MG63 (cell line): ENCODE results near the gene ADAMTS9. TPM values are rescaled to one million over a fixed set of nuclear protein-coding genes. Genes with fewer than 3 reads are reported as not detected.

Experiments used
- DNase-seq: peaks from one replicate; pipeline ENCODE4 v3.0.0-alpha.2; 2020
- H3K27me3 ChIP-seq: fragments of 250-450 bp; sonication (Bioruptor Pico); 2 replicates; pipeline ENCODE4 v1.5.1; 2020; ENCODE audit warnings: mild to moderate bottlenecking, moderate library complexity
- H3K36me3 ChIP-seq: fragments of 250-450 bp; sonication (Bioruptor Pico); 2 replicates; pipeline ENCODE4 v1.5.1; 2020; ENCODE audit warnings: mild to moderate bottlenecking, moderate library complexity
- H3K4me3 ChIP-seq: fragments of 250-450 bp; sonication (Bioruptor Pico); 2 replicates; pipeline ENCODE4 v1.5.1; 2020; ENCODE audit warnings: mild to moderate bottlenecking, moderate library complexity
- H3K9me3 ChIP-seq: fragments of 250-450 bp; sonication (Bioruptor Pico); 2 replicates; pipeline ENCODE4 v1.5.1; 2020; ENCODE audit warnings: mild to moderate bottlenecking, moderate library complexity
- total RNA-seq: library from RNA; depleted of rRNA; stranded (reverse); fragments of >200 nt; shearing (Covaris generic); gene quantifications from 2 replicates; pipeline ENCODE4 v1.2.3, GENCODE V29; 2014; ENCODE audit warnings: low replicate concordance

ADAMTS9 gene
- total RNA-seq, 1 experiment from 2014 or later, result not detected

DNA sequence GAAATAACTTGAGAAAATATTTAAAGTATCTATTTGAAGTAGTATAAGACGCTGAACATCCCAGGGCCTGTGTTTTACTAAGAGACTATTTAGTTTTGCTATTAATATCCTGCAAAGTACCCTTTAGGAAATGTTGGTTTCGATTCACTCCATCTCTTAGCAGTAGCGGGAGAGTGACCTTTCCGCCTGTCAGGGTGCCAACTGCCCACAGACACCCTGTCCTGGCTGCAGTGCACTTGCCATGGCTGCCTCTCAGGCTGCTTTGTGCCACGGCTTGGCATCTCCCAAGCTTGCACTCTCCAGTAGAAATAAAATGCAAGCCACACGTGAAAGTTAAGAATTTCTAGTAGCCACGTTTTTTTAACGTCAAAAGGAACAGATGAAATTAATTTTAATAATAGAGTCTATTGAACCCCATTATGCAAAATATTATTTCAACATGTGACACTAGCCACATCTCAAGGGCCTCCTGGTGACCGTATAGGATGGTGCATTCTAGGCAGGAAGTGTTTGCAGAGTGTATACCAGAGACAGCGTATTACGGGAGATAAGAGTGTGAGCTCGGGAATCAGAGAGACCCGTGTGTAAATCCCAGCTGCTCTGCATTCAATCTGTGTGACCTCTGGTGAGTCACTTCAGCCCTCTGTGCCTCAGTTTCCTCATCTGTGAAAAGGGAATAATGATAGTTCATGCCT, 19.8 kb downstream of the ADAMTS9 start:
- Histone ChIP-seq H3K4me3 (no peak overlapping the region), H3K36me3 (no peaks in the 10 kb centered on the region), H3K9me3 (no peaks in the 10 kb centered on the region), H3K27me3 (no peaks in the 10 kb centered on the region)
- no peak for DNase-seq

DNA sequence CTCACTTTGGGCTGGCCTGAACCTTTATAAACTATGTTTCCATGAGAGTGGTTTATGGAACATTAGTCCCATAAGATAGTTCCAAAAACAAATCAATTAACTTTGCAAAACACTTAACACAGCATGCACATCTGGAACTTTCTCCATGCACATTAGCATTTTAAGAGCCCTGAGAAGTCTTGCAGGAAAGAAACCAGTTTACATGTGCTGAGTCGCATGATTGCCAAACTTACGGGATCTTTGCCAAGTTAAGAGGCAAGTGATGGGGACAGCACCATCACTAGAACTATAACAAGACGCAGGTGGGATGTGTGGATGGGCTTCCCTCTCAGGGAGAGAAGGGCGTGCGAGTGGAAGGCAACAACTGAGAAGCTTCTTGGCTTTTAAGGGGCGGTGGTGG, 20.7 kb downstream of the ADAMTS9 start:
- Histone ChIP-seq H3K27me3 (no peaks in the 10 kb centered on the region), H3K9me3 (no peaks in the 10 kb centered on the region), H3K36me3 (no peaks in the 10 kb centered on the region), H3K4me3 (no peak overlapping the region)
- DNase-seq, result no peak

DNA sequence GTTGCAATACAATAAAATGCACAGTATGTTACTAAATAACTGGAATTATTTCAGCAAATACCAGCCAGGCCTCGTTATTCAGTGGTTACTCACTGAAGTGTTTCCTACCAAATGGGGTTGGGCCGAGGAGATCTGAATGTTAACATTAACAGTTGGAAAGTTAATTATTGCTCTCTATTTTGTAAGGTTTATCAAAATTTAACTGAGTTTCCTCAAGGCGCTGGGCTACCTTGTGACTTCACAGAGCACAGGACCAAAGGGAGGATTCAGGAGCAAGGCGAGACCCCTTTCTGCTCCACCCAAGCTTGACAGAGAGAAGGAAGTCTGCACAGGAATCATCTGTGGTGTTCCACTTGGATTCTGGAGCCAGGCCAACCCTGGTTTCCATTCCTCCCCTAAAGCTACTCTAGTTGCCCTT, 21.6 kb downstream of the ADAMTS9 start:
- H3K4me3 ChIP-seq, result no peak overlapping the region
- no peaks in the 10 kb centered on the region for H3K36me3 ChIP-seq
- no peaks in the 10 kb centered on the region for H3K9me3 ChIP-seq
- no peaks in the 10 kb centered on the region for H3K27me3 ChIP-seq
- peak; percentile 15 for DNase-seq

DNA sequence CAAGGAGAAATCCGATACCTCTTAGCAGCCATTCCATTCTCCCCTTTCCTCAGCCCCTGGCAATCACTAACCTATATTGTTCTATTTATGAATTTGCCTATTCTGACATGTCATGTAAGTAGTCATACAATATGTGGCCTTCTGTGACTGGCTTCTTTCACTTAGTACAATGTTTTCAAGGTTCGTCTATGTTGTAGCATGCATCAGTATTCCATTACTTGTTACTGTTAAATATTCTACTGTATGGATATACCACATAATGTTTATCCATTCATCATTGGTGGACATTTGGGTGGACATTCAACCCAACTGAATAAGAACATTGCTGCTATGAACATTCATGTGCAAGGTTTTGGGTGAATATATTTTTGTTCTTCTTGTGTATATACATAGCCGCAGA, 23.4 kb downstream of the ADAMTS9 start:
- Histone ChIP-seq H3K36me3 (no peaks in the 10 kb centered on the region), H3K27me3 (no peaks in the 10 kb centered on the region)

DNA sequence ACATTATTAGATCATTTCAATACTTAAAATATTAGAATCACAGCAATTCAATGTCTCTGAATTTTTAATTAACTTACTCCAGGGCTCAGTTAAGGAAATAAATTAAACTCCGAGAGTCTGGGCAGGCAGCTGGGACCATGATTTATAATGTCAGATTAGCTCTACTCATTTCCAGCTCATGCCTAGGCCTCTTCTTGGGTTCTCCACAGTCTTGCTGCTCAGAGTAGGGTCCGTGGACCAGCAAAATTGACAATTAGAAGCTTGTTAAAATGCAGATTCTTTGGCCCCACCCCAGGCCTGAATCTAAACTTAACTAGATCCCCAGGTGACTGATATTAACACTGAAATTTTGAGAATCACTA, 28.2 kb downstream of the ADAMTS9 start:
- no peak overlapping the region for H3K4me3 ChIP-seq
- DNase-seq, result no peak
- no peaks in the 10 kb centered on the region for H3K27me3 ChIP-seq
- no peaks in the 10 kb centered on the region for H3K9me3 ChIP-seq
- H3K36me3 ChIP-seq, result no peaks in the 10 kb centered on the region

More for the DNA sequence above, 23.4 kb downstream of the ADAMTS9 start:
- H3K4me3 ChIP-seq, result no peak overlapping the region
- no peak for DNase-seq
- H3K9me3 ChIP-seq, result no peaks in the 10 kb centered on the region

DNA sequence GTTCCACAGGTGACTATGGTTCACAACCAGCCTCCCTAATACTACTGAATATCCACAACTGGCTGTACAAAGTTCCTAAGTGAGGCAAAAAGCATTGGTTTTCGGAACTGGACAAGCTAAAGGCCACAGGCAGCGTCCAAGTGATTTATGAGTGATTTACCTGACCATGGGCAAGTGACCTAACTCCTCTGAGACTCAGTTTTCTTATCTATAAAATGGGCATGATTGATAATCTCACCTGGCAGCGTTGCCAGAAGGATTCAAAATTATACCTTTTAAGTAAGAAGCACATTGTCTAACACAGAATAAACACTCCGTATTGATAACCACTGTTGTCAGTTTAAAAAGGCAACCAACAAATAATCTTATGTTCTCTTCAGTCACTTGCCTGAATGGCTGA, 29.8 kb downstream of the ADAMTS9 start:
- H3K4me3 ChIP-seq, result no peak overlapping the region
- DNase-seq, result no peak
- no peaks in the 10 kb centered on the region for H3K9me3 ChIP-seq
- H3K27me3 ChIP-seq, result no peaks in the 10 kb centered on the region
- H3K36me3 ChIP-seq, result no peaks in the 10 kb centered on the region

DNA sequence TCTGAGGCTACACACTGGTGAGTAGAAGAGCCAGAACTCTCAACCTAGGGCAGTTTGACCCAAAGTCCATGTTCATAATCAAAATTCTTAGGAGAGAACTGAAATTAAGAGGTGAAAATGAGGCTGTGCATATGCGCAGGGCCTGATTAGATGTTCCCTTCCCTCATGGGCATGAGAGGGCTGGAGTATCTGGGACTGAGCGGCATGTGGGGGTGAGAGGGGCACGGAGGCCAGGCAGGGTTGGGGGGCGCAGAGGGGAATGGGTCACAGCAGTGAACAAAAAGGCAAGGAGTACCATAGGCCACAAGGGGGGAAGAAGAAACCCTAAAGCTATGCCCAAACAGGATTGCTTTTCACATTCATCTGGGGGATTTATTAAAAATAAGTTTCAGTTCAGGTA, 31.3 kb downstream of the ADAMTS9 start:
- Histone ChIP-seq H3K27me3 (no peaks in the 10 kb centered on the region), H3K9me3 (no peaks in the 10 kb centered on the region), H3K4me3 (no peak overlapping the region), H3K36me3 (no peaks in the 10 kb centered on the region)
- DNase-seq, result no peak

DNA sequence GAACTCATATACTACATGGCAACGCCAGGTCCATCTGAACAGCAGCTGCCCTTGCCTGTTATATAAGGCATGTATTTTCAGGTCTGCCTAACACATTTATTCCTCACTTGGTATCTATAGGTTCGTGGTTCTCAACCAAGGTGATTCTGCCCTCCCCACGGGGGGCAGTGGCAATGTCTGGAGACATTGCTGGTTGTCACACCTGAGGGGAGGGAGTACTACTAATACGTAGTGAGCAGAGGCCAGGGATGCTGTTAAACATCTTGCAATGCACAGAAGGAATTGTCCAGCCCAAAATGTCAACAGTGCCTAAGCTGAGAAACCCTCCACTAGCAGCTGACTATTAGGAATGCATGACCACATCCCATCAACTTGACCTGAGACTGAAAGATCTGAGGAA, 32.6 kb downstream of the ADAMTS9 start:
- Histone ChIP-seq H3K36me3 (no peaks in the 10 kb centered on the region), H3K4me3 (no peak overlapping the region), H3K27me3 (no peaks in the 10 kb centered on the region), H3K9me3 (no peaks in the 10 kb centered on the region)
- DNase-seq, result no peak

DNA sequence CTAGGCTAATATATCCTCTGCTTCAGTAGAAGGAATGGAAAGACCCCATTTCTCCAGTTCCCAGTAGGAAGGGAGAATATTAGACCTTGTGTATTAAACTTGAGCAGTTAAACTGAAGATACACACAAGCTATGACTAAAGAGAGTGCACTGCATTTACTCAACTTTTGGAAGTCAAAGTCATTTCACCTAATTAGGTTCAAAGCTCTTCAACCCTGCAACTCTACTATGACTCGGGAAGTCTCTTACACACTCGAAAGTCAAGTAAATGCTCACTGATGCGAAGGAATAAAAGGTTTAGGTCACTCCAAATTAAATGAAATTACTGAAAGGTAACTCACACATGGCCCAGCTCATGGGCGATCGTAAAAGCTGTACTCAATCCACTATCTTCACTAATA, 33.8 kb downstream of the ADAMTS9 start:
- no peaks in the 10 kb centered on the region for H3K27me3 ChIP-seq
- no peak for DNase-seq
- no peak overlapping the region for H3K4me3 ChIP-seq
- H3K9me3 ChIP-seq, result no peaks in the 10 kb centered on the region
- no peaks in the 10 kb centered on the region for H3K36me3 ChIP-seq

DNA sequence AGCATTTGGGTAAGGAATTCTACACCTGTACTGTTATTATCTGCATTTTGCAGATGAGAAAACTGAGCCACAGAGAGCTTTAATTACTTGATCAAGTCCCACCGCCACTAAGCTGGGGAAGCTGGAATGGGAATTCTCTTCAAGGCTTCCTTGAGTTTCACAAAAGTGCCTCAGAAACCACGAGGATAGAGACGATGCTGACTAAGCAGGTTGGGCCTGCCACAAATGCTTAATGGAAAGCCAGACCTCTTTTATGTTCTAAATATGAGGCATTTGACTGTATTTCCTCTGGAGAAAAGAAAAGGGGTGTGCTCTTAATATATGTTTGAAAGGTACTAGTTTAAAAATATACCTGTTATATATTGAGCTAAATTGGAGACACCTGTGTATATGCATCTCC, 34.7 kb downstream of the ADAMTS9 start:
- no peak for DNase-seq
- H3K27me3 ChIP-seq, result no peaks in the 10 kb centered on the region
- H3K4me3 ChIP-seq, result no peak overlapping the region
- H3K9me3 ChIP-seq, result no peaks in the 10 kb centered on the region
- no peaks in the 10 kb centered on the region for H3K36me3 ChIP-seq

DNA sequence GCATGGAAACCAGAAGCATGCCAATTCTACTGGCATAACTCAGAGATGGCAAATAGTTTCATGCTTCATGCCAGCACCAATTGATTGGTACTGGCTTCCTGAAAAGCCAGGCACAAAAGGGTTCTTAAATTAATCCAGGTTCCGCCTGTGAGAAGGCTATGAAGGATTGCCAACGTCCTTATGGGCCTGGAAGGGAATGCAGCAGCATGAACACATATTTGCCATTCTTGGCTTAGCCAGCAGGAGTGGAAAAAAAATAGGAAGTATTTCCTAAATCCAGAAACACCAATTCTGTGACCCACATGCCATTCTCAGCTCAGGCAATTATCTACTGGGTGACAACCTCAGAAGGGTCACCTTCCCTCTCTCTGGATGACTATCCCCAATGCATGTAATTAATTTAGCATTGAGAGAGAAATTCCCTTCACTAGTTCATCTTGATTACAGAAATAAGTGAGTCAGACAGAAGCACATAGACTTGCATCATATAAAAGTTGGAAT, 36.0 kb downstream of the ADAMTS9 start:
- Histone ChIP-seq H3K9me3 (no peaks in the 10 kb centered on the region), H3K4me3 (no peak overlapping the region), H3K36me3 (no peaks in the 10 kb centered on the region), H3K27me3 (no peaks in the 10 kb centered on the region)
- peak; percentile 3 for DNase-seq

DNA sequence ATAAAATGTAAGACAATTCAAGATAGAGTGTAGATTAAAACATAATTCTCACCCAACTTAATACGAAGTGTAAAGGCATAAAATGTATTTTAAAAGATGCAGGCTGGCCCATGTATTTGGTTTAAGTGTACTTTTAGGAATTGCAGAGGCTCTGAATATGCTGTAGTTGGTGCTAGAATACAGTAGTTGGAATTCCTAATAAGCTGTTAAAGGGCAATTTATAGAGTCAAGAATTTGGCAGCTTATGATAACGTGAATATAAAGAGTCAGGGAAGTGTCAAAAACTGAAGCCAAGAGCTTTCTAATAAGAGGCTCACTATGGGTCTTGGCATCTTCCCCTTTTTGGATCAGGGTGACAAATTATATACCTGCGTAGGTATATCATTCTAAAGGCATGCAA, 36.5 kb downstream of the ADAMTS9 start:
- Histone ChIP-seq H3K9me3 (no peaks in the 10 kb centered on the region), H3K36me3 (no peaks in the 10 kb centered on the region), H3K27me3 (no peaks in the 10 kb centered on the region), H3K4me3 (no peak overlapping the region)
- no peak for DNase-seq

DNA sequence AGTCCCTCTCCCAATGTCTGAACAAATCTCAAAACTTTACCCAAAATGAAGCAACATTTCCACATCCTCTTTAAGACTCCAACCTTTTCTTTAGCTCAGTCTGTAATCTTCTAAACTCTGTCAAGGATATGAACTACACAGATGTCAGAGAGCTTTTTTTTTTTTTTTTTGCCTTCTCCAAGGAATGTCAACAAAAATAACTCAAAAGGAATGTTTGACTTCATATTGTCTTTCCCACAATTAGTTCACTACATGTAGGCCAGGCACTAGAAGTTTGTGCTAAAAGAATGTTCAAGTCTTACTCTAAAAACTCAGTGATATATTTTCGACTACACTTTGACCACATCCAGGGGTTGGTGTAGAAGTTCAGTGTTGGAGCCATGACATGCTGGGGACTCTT, 37.1 kb downstream of the ADAMTS9 start:
- Histone ChIP-seq H3K36me3 (no peaks in the 10 kb centered on the region), H3K9me3 (no peaks in the 10 kb centered on the region)
- DNase-seq, result no peak

DNA sequence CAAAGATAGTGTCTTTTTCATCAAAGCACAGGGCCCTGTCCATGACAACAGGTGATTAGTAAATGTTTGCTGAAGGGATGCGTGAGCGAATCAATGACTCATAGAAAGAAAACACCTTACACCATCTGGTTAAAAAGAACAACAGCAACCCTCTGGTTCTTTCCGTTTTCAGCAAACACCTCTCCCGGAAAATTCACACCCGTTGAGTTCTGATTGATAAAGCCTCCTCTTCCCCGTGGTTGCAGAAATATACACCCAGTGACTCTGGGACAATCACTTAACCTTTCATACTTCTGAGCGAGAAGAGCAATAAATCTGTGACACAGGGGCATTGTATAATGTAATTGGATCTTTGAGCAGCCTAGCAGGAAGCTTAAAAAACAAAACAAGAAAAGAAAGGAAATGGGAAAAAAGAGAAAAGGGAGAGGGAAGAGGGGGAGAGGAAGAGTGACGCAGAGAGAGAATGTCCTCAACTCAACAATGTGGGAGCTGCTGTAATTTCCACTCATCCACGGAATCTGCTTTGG, 37.6 kb downstream of the ADAMTS9 start:
- DNase-seq, result no peak
- H3K36me3 ChIP-seq, result no peaks in the 10 kb centered on the region
- no peaks in the 10 kb centered on the region for H3K27me3 ChIP-seq
- H3K4me3 ChIP-seq, result no peak overlapping the region
- no peaks in the 10 kb centered on the region for H3K9me3 ChIP-seq

More for the DNA sequence above, 37.1 kb downstream of the ADAMTS9 start:
- Histone ChIP-seq H3K4me3 (no peak overlapping the region), H3K27me3 (no peaks in the 10 kb centered on the region)

DNA sequence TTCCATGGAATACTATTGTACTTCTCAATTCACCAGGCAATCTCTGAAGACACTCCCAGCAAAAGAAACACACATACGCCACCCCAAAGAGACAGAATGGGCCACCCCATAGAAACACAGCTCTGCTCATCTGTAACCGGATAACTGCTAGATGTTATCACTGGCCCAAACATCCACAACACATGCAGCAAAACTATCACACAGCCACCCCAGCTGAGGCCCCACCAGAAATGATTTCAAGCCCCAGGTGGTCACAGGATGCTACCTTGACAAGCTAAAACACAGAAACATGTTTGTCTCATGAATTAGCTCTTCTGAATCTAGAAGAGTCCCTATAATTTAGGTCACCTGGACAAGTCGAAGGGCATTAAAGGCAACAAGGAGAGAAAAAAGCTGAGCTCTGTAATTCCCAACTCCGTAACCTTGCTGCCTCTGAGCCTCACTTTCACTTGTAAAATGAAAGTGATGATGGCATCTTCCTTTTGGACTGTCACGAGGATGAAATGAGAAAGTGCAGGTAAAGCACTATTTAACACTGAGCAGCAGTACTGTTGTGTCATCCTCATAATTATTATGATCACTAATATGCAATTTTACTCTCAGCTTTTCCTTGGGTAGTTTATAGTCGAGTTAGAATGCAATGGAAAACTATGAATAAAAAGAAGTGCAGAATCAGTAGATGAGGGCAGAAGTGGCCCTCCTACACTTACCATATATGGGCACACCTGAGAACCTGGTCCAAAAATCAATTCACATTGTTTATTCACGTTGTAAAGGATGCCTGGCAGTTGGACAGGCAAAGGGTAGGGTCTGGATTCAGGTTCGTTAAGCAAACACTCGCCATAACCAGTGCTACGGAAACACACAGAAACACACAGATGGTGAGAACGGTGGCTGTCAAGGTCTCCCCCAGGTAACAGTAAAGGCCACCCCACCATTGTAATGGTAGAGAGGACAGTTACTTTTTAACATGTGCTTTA, 38.6 kb downstream of the ADAMTS9 start:
- no peaks in the 10 kb centered on the region for H3K9me3 ChIP-seq
- H3K4me3 ChIP-seq, result no peak overlapping the region
- no peaks in the 10 kb centered on the region for H3K27me3 ChIP-seq

DNA sequence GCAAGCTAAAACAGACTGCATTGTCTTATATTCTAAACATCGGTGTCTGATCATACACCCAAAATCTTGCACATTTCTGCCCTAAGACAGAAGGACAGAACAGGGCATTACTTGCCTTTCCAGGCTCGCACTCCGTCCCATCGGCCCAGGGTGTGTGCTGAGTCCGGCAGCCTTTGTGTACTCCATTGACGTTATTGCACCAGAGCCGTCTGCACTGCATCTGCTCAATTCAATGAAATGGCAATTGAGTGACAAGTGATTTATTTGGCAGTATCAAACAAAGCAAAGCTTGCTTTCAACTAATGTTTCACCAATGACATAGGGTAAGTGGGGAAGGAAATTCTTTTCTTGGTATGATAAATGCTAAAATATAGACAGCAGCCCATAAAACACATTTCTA, 40.0 kb downstream of the ADAMTS9 start:
- no peaks in the 10 kb centered on the region for H3K36me3 ChIP-seq

More for the DNA sequence above, 38.6 kb downstream of the ADAMTS9 start:
- no peaks in the 10 kb centered on the region for H3K36me3 ChIP-seq
- no peak for DNase-seq

DNA sequence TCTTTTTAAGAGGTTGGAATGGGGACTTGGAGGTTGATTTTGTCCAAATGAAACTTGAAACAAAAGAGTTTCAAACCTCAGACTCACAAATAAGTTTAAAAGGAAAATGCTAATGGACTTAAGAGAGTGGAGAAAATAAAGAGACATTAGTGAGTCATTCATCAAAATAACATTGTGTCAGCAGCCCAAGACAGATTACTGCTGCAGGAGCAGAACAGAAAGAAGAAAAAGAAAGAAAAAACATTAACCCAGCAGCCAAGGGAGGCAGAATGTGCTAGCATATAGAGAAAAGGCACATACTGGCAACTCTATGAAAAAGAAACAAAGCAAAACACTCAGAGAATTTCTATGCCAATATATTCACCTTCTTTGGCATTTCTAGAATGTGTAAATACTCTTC, 42.6 kb downstream of the ADAMTS9 start:
- Histone ChIP-seq H3K27me3 (no peaks in the 10 kb centered on the region), H3K4me3 (no peak overlapping the region), H3K9me3 (no peaks in the 10 kb centered on the region), H3K36me3 (no peaks in the 10 kb centered on the region)
- DNase-seq, result no peak

More for the DNA sequence above, 40.0 kb downstream of the ADAMTS9 start:
- no peaks in the 10 kb centered on the region for H3K9me3 ChIP-seq
- no peak overlapping the region for H3K4me3 ChIP-seq
- no peaks in the 10 kb centered on the region for H3K27me3 ChIP-seq
- no peak for DNase-seq
